ENCODE data around the gene MPPED1.
A peak's percentile ranks its signal among the peaks of the same experiment; 100 is the strongest.

Gene MPPED1

DNA sequence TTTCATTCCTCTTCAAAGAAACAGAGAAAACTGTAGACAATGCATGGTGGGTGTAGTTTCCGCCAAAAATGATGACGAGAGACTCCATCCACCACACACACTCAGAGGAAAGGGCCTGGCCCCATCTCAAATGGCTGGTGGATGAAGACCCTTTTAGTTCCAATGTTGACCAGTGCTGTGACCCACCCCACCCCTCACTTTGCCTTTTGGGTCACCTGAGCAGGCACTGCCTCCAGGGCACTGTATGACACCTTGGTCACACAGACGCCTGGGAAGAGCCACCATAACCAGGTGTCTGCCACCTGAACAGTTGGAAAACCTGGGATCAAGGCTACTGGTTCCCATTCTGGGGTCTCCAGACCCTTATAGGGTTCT, 121.3 kb downstream of the MPPED1 start:
- no peak for DNase-seq (ENCODE audit: low read depth, low spot score)
- no peak overlapping the region for H3K27ac ChIP-seq

DNA sequence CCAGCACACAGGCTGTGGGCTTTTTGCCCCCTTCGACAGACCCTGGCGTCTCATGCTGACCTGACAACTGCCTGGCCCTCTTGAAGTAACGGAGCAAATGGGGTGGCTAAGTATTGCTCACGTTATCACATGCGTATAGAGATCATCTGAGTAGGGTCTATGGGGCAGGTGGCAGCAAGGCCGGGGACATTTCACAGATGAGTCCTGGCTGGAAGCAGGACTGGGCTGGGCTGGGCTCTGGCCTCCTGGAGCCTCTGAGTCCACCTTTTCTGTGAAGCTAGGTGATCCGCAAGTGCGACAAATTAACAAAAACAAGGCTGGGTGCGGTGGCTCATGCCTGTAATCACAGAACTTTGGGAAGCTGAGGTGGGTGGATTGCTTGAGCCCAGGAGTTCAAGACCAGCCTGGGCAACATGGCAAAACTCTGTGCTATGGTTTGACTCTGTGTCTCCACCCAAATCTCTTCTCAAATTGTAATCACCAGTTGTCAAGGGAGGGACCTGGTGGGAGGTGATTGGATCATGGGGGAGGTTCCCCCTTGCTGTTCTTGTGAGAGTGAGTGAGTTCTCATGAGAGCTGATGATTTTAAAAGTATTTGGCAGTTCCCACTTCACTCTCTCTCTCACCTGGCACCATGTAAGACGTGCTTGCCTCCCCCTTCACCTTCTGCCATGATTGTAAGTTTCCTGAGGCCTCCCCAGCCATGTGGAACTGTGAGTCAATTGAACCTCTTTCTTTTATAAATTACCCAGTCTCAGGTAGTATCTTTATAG, 122.0 kb downstream of the MPPED1 start:
- H3K27ac ChIP-seq = no peak overlapping the region
- no peak for DNase-seq (ENCODE audit: low read depth, low spot score)

DNA sequence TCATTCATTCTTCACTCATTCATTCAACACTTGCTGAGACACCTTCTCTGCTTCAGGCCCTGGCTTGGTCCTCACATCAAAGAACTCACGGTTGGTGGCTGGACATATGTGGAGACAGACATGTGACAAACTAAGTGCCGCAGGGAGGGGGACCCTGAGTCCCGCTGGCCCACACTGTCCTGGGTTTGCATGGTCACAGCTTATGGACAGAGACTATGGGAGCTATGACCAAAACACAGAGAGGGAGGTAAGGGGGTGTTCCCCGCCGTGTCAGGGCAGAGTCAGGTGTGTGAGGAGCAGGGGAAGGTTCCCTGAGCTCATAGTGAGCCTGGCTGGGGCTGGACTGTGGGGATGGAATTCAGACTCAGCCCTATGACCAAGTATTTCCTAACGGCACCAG, 123.1 kb downstream of the MPPED1 start:
- DNase-seq (ENCODE audit: low read depth, low spot score) = no peak
- no peak overlapping the region for H3K27ac ChIP-seq

DNA sequence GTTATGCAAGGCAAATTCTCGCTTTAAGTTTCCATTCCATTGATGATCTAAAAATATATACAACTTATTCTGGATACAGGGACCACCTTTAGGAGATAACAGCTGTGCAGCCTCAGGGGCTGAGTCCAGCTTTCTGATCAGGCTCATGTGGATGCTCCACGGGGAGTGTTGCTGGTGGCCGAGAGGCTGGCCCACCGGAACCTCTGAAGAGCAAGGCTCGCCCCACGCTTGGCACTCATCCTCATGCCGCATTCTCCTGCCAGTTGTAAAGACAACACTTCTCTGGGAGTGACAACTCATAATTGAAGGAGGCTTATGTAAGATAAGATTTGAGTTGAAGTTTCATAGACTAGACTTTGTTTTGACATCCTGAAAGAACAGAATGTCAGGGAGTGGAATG, 123.5 kb downstream of the MPPED1 start:
- H3K27ac ChIP-seq = peak overlapping the region; percentile 23
- no peak for DNase-seq (ENCODE audit: low read depth, low spot score)

DNA sequence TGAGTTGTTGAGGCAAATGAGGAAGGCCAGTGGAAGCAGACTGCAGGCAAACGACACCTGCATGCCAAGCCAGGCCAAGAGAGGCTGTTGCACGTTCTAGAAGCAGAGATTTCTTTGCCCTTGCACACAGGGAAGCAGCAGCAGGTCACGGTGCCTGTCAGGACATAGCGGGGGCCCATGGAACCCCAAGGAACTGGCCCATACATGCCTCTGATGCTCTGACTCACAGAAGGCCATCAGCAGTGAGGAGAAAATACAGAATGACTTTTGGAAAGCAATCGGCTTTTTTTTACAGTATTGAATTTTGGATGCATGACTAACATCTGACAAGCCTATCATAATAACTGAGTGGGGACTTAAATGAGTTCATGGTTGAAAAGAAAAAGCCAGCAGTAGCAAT, 123.9 kb downstream of the MPPED1 start:
- peak; percentile 51 for DNase-seq (ENCODE audit: low read depth, low spot score)
- H3K27ac ChIP-seq = peak overlapping the region; percentile 23

DNA sequence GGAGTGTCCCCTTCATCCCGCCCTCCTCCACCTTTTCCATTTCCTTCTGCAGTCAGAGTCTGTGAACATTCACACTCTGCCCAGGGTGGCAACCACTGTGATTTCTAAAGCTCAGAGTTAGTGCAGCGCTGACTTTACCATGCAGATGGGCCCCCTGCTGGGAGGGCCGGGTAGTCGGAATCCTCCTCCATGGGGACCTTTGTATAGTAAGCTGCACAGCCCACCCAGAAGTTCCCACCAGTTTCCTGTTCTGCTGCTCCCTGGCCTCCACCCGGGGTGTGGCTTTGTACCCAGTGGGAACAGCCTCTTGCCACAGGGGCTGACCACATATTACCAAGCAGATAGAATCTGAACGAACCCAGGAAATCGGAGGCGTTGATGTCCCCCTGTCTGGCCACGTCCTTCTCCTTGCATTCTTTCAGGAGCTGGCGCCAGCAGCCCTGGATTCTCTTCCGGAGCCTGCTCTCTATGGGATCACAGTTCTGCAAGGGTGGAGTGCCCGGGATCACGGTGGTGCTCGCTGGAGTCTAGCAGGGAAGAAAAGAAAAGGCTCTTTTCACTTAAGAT, 125.3 kb downstream of the MPPED1 start:
- no peak overlapping the region for H3K27ac ChIP-seq
- no peak for DNase-seq (ENCODE audit: low read depth, low spot score)

DNA sequence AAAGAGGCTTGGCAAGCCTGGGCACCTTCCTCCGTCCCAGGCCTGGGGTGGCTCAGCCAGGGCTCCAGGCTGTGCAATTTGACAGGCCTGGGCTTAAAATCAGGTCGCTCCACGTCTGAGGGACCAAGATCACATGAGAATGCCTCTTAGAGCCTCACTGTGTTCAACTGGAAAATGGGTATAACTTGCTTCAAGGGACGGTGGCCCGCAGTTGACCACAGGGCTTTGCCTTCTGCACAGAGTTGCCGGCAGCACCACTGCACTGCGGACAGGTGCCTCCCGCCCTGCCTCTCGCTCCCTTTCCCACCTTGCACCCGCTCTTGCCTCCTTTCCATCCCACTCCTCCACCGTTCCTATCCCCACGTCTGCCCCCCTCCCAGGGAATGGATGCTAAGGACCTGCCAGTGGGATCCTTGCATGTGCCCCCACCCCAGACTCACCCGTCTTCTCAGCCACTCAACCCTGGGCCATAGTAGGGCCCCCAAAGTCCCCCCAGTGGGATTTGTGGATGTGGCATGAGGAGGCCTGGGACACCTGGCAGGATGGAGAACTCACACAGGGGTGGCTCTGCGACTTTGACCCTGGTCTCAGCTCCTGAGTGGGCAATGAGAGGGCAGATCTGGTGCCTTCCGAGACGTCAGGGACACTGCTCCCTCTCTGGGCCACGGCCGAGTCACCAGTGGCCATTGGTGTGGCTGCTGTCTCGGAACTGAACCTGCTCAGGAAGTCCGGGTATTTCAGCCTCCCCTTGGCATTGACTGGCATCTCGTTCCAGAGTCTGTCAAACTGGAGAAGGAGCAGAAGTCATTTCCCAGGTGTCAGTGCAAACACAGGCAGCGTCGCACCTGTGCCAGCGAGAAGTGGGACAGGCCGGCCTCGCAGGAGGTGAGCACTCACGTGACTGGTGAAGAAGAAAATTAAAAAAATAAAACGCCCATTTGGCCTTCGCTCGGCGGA, 128.0 kb downstream of the MPPED1 start:
- DNase-seq (ENCODE audit: low read depth, low spot score) = no peak
- no peak overlapping the region for H3K27ac ChIP-seq

DNA sequence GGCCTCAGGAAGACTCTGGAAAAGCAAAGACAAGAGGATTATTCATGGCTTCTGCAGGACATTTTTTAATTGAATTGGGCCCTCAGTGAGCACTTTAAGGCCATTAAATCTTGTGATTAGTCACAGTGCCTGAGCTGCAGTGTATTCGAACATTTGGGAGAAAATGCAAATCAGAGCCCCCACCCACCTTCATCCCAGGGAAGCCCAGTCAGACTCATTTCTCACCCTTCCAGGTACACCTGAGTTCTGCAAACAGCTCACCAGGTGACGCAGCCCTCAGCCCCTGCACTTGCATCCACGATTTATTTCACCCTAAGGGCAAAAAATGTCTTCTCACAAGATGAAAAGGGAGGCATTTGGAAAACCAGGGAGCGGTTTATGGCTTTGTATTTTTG, 128.7 kb downstream of the MPPED1 start:
- no peak overlapping the region for H3K27ac ChIP-seq
- DNase-seq (ENCODE audit: low read depth, low spot score) = no peak

DNA sequence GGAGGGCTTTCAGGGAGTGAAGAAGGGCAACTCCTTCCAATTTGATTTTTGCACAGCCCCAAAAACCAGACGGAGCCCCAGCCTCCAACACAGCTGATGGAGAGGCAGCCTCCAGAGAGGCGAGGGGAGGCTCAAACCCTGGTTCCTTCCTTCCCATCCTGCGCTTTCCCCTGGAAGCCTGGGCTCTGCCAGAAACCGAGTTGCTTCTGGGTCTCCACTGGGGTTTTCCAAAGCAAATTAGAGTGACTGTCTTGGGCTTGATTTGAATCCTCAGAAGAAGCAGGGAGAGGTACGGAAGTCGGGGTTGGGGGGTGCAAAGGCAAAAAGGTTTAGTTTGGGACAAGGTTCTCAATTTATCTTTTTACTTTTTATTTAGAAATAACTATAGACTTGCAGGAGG, 129.2 kb downstream of the MPPED1 start:
- H3K27ac ChIP-seq = no peak overlapping the region
- no peak for DNase-seq (ENCODE audit: low read depth, low spot score)

DNA sequence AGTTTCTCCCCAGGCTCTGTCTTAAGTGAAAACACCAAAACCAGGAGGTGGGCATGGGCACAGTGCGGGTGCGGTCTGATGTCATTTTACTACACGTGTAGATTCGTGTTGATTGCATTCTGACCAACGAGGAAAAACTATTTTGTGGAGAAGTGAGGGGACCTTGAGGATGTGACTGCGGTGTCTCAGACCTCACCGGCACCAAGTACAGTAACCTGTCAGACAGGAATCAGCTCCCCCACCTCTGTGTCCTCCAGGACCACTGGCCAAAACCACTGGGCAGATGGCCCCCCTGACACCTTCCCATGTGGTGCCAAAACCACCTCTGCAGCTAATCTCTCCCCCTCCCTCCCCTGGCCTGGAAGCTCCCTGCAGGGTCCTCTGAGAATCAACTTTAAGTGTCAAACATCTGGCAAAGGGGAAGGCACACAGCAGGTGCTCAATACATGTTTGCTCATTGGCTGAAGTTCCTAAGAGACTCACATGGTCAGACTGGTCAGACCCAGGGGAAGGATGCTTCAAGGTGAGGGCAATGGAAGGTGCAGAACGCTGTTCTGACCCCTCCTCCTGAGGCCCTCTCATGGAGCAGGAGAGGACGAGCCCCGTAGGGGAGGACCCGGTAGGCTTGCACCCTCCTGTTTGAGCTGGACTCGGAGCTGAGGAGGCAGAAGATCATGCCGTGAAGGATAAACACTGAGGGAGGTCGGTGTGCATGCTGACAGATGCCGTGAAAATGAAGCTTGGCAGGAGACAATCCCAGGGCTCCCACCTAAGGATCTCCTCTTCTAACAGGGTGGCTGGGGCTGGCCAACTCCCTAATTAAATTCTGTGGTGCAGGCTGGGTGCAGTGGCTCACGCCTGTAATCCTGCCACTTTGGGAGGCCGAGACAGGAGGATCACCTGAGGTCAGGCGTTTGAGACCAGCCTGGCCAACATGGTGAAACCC, 129.9 kb downstream of the MPPED1 start:
- no peak for DNase-seq (ENCODE audit: low read depth, low spot score)
- H3K27ac ChIP-seq = no peak overlapping the region

DNA sequence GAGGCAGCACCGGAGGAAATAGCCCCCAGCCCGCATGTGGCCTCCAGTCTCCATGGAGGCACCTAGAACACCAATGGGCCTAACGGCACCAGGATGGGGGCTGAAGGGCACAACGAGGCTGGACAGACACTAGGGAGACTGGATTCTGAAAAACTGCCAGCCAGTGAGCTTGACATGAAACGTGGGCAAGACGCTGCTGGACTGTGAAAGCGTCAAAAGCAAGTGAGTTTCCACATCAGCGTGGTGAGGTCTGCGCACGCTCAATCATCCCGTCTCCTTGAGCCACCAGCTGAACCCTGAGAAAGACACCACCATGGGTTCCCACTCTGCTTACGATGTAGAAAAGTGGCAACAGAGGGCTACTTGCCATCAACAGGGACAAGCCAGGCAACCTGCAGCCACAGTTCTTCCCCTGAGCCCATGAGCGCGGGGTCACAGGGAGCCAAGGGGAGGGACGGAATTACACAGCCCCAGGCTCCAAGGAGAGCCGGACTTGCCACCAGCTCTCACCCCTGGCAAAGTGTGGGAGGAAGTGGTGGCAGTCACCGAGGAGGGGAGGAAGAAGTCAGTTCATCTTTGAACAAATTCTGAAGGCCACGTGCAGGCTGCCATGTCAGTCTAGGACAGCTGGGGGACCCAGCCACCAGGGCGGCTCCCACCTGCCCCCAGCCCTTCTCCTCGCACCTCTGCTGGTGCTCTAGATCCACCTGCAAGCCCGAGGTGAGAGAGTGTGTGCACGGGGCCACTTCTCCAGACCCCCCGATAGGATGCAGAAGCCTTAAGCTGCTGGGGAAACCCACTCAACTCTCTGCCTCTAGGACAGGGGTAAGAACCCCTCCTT, 131.1 kb downstream of the MPPED1 start:
- H3K27ac ChIP-seq = no peak overlapping the region
- no peak for DNase-seq (ENCODE audit: low read depth, low spot score)

DNA sequence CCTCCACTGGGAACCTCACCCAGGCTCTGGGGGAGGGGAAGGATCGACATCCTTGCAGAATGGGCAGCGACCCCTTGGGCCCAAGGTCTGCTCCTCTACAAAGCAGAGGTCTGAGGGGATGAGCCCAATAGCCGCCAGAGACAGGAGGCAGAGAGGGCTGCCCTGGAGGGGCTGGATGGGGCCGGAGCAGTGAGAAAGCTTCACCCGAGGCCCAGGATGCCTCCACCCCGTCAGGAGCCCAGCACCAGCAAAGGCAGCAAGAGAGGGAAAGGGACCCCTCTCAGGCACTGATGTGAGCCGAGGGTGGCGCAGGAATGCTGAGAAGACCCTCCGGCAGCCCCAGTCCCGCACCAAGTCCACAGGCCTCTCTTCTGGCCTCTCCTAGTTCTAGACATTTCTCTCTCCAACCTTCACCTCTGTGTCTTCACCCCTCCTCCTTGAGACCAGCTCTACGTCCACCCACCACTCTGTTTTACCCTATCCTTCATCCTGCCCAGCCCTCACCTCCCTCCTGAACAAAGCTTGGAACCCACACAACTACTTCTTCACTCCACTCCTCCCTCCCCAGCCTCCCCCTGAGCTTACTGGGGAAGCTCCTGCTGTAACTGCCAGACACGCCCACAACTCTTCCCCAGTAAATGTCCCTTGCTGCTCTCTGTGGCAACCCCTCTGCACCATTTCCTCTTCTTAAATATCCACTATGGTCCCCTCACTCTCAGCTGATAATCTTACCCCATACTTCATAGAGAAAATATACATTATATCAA, 131.9 kb downstream of the MPPED1 start:
- no peak overlapping the region for H3K27ac ChIP-seq
- DNase-seq (ENCODE audit: low read depth, low spot score) = no peak

DNA sequence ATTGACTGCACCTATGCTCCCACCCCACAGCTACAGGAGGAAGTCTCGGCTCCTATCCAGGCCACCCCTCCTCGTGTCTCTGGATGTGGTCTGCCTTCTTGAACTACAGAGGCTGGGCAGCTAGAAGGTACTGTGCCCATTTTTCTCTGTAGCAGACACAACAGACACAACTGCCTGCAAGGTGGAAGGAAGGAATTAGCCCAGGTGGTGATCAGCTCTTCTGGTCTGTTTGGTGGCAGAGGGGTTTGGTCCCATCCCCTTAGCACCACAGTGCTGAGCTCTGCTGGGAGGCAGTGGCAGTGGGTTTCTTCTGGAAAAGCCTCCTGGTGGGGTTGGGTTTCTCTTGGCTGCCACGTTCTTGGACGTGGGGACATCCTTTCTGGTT, 132.5 kb downstream of the MPPED1 start:
- H3K27ac ChIP-seq = no peak overlapping the region
- DNase-seq (ENCODE audit: low read depth, low spot score) = no peak

DNA sequence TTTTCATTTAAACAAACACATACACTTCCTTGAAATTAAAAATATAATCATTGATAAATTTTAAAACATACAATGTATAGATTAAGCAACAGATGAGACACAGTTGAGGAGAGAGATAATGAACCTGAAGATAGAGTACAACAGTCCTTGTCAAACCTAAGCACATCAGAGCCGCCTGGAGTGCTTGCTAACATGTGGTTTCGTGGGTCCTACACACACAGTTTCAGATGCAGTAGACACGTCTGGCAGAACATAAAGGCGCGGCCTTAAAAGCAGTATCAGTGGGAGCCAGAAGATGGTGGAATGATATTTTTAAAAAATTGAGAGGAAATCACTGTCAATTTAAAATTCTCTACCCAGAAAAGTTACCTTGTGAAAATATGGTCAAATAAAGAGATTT, 134.4 kb downstream of the MPPED1 start:
- no peak for DNase-seq (ENCODE audit: low read depth, low spot score)
- H3K27ac ChIP-seq = no peak overlapping the region

DNA sequence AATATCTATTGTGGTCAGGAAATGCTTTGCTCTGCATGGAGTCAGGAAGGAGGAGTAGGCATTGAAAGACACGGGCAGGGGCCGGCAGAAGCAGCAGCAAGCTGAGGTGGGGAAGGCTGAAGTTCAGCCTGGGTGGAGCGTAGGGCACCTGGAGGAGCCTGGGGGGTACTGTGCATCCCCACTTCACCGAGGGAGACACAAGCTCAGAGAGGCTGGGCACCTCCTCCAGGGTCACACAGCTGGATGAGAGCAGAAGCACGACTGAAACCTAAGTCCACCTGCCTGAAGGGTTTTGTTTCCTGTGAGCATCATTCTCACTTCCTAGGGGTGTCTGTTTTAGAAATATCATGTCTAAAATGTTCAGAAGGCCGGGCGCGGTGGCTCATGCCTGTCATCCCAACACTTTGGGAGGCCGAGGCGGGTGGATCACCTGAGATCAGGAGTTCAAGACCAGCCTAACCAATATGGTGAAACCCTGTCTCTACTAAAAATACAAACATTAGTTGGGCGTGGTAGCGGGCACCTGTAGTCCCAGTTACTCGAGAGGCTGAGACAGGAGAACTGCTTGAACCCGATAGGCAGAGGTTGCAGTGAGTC, 138.3 kb downstream of the MPPED1 start:
- DNase-seq (ENCODE audit: low read depth, low spot score) = no peak
- no peak overlapping the region for H3K27ac ChIP-seq

DNA sequence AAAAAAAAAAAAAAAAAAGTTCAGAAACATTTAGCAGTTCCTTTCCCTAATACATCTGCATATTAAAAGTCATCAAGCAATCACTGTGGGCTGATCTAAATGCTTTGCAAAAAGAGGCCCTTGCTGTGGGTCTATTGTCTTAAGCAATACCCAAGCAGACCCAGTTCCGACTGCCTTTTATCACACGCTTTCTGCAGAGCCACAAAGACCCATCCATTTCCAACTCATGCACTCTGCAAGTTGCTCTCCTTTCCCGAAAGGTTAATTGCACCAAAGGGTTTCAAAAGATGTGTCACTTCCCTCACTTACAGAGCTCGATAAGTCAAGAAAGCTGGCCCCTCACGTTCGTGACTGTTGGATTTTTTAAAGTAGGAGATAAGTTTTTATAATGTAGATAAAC, 138.9 kb downstream of the MPPED1 start:
- DNase-seq (ENCODE audit: low read depth, low spot score) = no peak
- no peak overlapping the region for H3K27ac ChIP-seq

DNA sequence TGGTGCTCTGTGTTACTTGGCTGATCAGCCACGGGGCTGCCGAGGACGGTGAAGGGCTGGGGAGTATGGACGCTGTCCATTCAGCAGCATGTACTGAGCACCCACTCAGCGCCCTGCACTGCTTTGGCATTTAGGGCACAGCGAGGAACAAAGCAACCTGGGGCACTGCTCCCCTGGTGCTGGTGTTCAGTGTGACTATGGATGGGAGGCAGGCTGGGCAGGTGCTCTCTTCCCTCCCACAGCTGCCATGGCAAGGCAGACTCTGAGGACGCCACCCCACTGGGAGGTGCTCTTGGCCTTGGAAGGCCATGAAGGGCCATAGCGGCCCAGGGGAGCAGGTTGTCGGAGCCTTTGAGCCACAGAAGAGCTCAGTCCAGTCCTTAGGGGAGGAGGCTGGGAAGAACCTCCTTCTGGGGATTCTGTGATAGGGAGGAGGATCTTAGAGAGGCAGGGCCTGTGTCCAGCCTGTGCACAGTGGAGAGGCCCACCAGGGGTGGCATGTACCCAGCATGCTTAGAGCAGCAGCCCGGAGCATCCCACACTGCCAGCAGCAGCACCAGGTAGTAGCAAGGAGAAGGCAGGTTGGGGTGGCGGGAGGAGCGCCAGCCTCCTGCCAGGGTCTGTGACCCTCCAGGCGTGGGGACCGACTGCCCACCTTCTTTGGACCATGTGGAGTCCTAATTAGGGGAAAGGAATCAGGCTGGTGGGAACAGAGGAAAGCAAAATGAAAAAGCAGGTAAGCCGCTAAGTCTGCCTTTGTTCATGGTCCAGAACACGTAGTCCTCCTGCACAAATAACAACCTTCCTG, 141.8 kb downstream of the MPPED1 start:
- H3K27ac ChIP-seq = no peak overlapping the region
- DNase-seq (ENCODE audit: low read depth, low spot score) = no peak
